Inflammatory macrophage treated with lipopolysaccharide for 4 hours (primary cell): ENCODE measurements around the gene EOLA1.
"Not testable (repeated sequence)": the region's sequence is repeated elsewhere in the genome, so short reads cannot be mapped to it uniquely, and the experiment has no call there.

Source experiments
- DNase-seq: peaks from one replicate; pipeline ENCODE4 v3.0.0-alpha.2; 2020

Gene EOLA1

GRCh38 chrX:149515954-149516602 lies 24.7 kb upstream of the EOLA1 start:
- peak; percentile 23 for DNase-seq

GRCh38 chrX:149516604-149517003 lies 24.2 kb upstream of the EOLA1 start:
- DNase-seq = no peak

- no peak for DNase-seq
These were observed 23.5 kb upstream of the EOLA1 start for GRCh38 chrX:149517308-149517707.

GRCh38 chrX:149518236-149518635 lies 22.6 kb upstream of the EOLA1 start:
- no peak for DNase-seq

- not testable (repeated sequence) for DNase-seq
These were observed 20.1 kb upstream of the EOLA1 start for GRCh38 chrX:149520636-149521277.

- DNase-seq = no peak
These were observed 19.4 kb upstream of the EOLA1 start for GRCh38 chrX:149521438-149521837.

GRCh38 chrX:149522916-149523315 lies 17.9 kb upstream of the EOLA1 start:
- no peak for DNase-seq

GRCh38 chrX:149525389-149525788 lies 15.4 kb upstream of the EOLA1 start:
- DNase-seq = peak; percentile 68

GRCh38 chrX:149525903-149526302 lies 14.9 kb upstream of the EOLA1 start:
- not testable (repeated sequence) for DNase-seq

- DNase-seq = not testable (repeated sequence)
These were observed 14.3 kb upstream of the EOLA1 start for GRCh38 chrX:149526318-149527033.

- no peak for DNase-seq
These were observed 13.1 kb upstream of the EOLA1 start for GRCh38 chrX:149527705-149528104.

GRCh38 chrX:149528381-149528780 lies 12.4 kb upstream of the EOLA1 start:
- DNase-seq = no peak

GRCh38 chrX:149531599-149531998 lies 9.2 kb upstream of the EOLA1 start:
- DNase-seq = peak; percentile 56

GRCh38 chrX:149532868-149533267 lies 7.9 kb upstream of the EOLA1 start:
- not testable (repeated sequence) for DNase-seq

- DNase-seq = not testable (repeated sequence)
These were observed 6.8 kb upstream of the EOLA1 start for GRCh38 chrX:149533999-149534398.

- not testable (repeated sequence) for DNase-seq
These were observed 5.7 kb upstream of the EOLA1 start for GRCh38 chrX:149534926-149535602.

GRCh38 chrX:149537474-149537873 lies 3.3 kb upstream of the EOLA1 start:
- DNase-seq = not testable (repeated sequence)

GRCh38 chrX:149539283-149540130 lies 1.3 kb upstream of the EOLA1 start:
- DNase-seq = peak; percentile 80

GRCh38 chrX:149540131-149540620 lies 636 bp upstream of the EOLA1 start:
- DNase-seq = peak; percentile 84

GRCh38 chrX:149541521-149542047 lies 772 bp downstream of the EOLA1 start:
- no peak for DNase-seq

- DNase-seq = not testable (repeated sequence)
These were observed 5.0 kb downstream of the EOLA1 start for GRCh38 chrX:149545545-149546543.
